BLaER1 treated with 17β-estradiol and CSF1 and Interleukin-3, amounts not matched to agents 10 nM and 100 nM (cell line): ENCODE measurements around the gene DNMT1.

Experiments used
- H3K27ac ChIP-seq, 11 experiments: shearing (Covaris generic); formaldehyde crosslinking; 2 replicates each; pipeline ENCODE4 v1.8.1; 2022
- H3K27me3 ChIP-seq, 11 experiments: shearing (Covaris generic); formaldehyde crosslinking; 2 replicates each; pipeline ENCODE4 v1.8.1; 2022
- H3K36me3 ChIP-seq, 11 experiments: shearing (Covaris generic); formaldehyde crosslinking; 2 replicates each; pipeline ENCODE4 v1.8.1; 2022
- H3K4me1 ChIP-seq, 10 experiments: shearing (Covaris generic); formaldehyde crosslinking; 2 replicates each; pipeline ENCODE4 v1.8.1; 2022
- H3K4me2 ChIP-seq, 11 experiments: shearing (Covaris generic); formaldehyde crosslinking; 2 replicates each; pipeline ENCODE4 v1.8.1; 2022
- H3K4me3 ChIP-seq, 10 experiments: shearing (Covaris generic); formaldehyde crosslinking; 2 replicates each; pipeline ENCODE4 v1.8.1; 2022
- H3K9ac ChIP-seq, 11 experiments: shearing (Covaris generic); formaldehyde crosslinking; 2 replicates each; pipeline ENCODE4 v1.8.1; 2022
- H3K9me3 ChIP-seq, 11 experiments: shearing (Covaris generic); formaldehyde crosslinking; replicated peaks in 1 of 11; 2 replicates each; pipeline ENCODE4 v1.8.1; 2022
- H4K20me1 ChIP-seq, 11 experiments: shearing (Covaris generic); formaldehyde crosslinking; 2 replicates each; pipeline ENCODE4 v1.8.1; 2022
- Cebpa-rat ChIP-seq, 11 experiments: shearing (Covaris generic); IDR thresholded peaks; 2 replicates each; pipeline ENCODE4 v1.8.1; 2022

The DNMT1 gene

DNA sequence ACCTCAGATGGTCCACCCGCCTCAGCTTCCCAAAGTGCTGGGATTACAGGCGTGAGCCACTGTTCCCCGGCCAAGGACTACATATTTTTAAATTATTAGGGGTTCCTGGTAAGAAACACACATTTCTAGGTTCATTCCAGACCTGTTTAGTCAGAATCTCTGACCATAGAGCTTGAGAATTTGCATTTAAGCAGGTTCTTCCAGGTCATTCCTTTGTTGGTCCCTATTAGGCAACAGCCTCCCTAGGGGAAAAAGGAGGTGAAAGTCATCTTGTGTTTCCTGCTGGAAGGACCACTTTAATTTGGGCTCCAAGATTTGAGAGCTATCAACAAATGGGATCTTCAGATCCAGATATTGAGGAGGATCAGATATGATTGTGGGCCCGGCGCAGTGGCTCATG is 20.0 kb upstream of the DNMT1 start:
- peaks cover 1 to 47% (median 24%) of the 10 kb centered on the region in 10 experiments; a peak in 17 of 20 replicates for H3K4me1 ChIP-seq
- peaks cover 0 to 7% (median 0%) of the 10 kb centered on the region in 11 experiments; a peak in 3 of 22 replicates for H4K20me1 ChIP-seq
- no peak overlapping the region for H3K9ac ChIP-seq
- H3K4me2 ChIP-seq: no peak overlapping the region
- no peak overlapping the region for H3K4me3 ChIP-seq
- peaks cover 0 to 27% (median 10%) of the 10 kb centered on the region in 11 experiments; a peak in 10 of 22 replicates for H3K36me3 ChIP-seq
- TF ChIP-seq Cebpa-rat (IDR thresholded peaks at IDR 0.05): no peak
- H3K27ac ChIP-seq: no peak overlapping the region
- H3K9me3 ChIP-seq: no peaks in the 10 kb centered on the region
- H3K27me3 ChIP-seq: no peaks in the 10 kb centered on the region

DNA sequence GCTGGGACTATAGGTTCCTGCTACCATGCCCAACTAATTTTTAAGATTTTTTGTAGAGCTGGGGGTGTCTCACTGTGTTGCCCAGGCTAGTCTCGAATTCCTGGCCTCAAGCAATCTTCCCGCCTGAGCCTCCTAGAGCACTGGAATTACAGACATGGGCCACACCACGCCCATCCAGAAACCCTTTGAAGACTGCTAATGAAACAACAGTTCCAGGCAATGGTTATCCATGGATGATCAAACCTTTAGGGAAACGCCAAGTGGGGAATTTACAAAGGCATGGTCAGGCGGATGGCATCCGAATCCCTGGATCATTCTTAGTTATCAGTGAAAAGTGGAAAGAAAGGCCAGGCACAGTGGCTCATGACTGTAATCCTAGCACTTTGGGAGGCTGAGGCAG is 16.9 kb upstream of the DNMT1 start:
- peak overlapping the region in 6 of 11 experiments; percentile 32 to 86 (median 52); a peak in 10 of 22 replicates for H3K27ac ChIP-seq
- peaks cover 0 to 4% (median 0%) of the 10 kb centered on the region in 11 experiments; a peak in 1 of 22 replicates for H4K20me1 ChIP-seq
- H3K36me3 ChIP-seq: peaks cover 0 to 6% (median 0%) of the 10 kb centered on the region in 11 experiments; a peak in 6 of 22 replicates
- peak overlapping the region in 4 of 11 experiments; percentile 2 to 51 (median 32); a peak in 6 of 22 replicates for H3K9ac ChIP-seq
- H3K27me3 ChIP-seq: no peaks in the 10 kb centered on the region
- peak overlapping the region in 8 of 11 experiments; percentile 30 to 89 (median 56); a peak in 14 of 22 replicates for H3K4me2 ChIP-seq
- no peak for TF ChIP-seq Cebpa-rat (IDR thresholded peaks at IDR 0.05)
- peaks cover 0 to 9% (median 7%) of the 10 kb centered on the region in 11 experiments; a peak in 8 of 22 replicates for H3K9me3 ChIP-seq
- H3K4me1 ChIP-seq: peaks cover 7 to 66% (median 34%) of the 10 kb centered on the region in 10 experiments; a peak in 19 of 20 replicates
- no peak overlapping the region for H3K4me3 ChIP-seq

DNA sequence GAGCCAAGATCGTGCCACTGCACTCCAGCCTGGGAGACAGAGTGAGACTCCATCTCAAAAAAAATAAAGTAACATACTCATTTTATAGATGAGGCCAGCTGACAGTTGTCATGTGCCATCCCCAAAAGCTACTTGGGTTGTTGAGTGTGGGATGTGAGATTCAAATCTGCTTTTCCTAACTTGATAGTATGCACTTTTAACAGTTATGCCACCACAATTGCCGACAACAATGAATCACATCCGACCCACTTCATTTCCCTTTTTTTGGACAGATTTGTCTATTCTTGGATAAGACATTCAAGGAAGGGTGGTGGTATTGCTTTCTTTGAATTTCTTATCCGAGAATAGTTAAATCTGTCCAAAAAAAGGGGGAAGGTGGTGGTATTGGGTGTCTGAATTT is 16.3 kb upstream of the DNMT1 start:
- peaks cover 0 to 4% (median 0%) of the 10 kb centered on the region in 11 experiments; a peak in 1 of 22 replicates for H4K20me1 ChIP-seq
- peaks cover 0 to 4% (median 0%) of the 10 kb centered on the region in 11 experiments; a peak in 6 of 22 replicates for H3K36me3 ChIP-seq
- H3K4me1 ChIP-seq: peaks cover 7 to 73% (median 34%) of the 10 kb centered on the region in 10 experiments; a peak in 19 of 20 replicates
- TF ChIP-seq Cebpa-rat (IDR thresholded peaks at IDR 0.05): no peak
- H3K4me2 ChIP-seq: peak overlapping the region in 8 of 11 experiments; percentile 30 to 89 (median 56); a peak in 15 of 22 replicates
- no peak overlapping the region for H3K4me3 ChIP-seq
- peak overlapping the region in 6 of 11 experiments; percentile 32 to 86 (median 60); a peak in 11 of 22 replicates for H3K27ac ChIP-seq
- H3K9ac ChIP-seq: peak overlapping the region in 4 of 11 experiments; percentile 2 to 63 (median 40); a peak in 6 of 22 replicates
- no peaks in the 10 kb centered on the region for H3K27me3 ChIP-seq
- H3K9me3 ChIP-seq: peaks cover 0 to 9% (median 7%) of the 10 kb centered on the region in 11 experiments; a peak in 8 of 22 replicates

DNA sequence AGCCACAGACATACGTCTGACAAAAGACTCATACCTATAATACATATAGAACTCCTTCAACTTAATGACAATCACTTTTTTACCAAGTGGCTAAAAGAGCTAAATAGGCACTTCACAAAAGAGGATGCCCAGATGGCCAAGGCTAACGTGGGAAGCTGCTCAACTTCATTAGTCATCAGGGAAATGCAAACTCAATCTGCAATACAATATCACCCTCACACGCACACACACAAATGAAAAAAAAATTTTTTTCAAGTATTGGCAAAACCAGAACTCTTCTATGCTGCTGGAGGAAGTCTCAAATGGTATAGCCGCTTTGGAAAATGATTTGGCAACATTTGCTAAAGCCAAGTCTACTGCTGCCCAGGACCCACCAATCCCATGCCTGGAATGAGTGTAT is 14.6 kb upstream of the DNMT1 start:
- Histone ChIP-seq H3K4me3 (no peak overlapping the region), H3K9ac (peak overlapping the region in 3 of 11 experiments; percentile 41 to 63 (median 49); a peak in 4 of 22 replicates), H3K4me1 (peaks cover 7 to 90% (median 34%) of the 10 kb centered on the region in 10 experiments; a peak in 19 of 20 replicates), H3K27me3 (no peaks in the 10 kb centered on the region), H3K4me2 (peak overlapping the region in 6 of 11 experiments; percentile 11 to 89 (median 76); a peak in 11 of 22 replicates), H3K27ac (peak overlapping the region in 4 of 11 experiments; percentile 39 to 86 (median 72); a peak in 7 of 22 replicates), H4K20me1 (peaks cover 0 to 4% (median 0%) of the 10 kb centered on the region in 11 experiments; a peak in 1 of 22 replicates), H3K36me3 (0 out of 22 replicates have a peak, but pooled peaks cover 0 to 4% (median 0%) of the 10 kb centered on the region in 11 experiments), H3K9me3 (peaks cover 0 to 9% (median 7%) of the 10 kb centered on the region in 11 experiments; a peak in 8 of 22 replicates)
- TF ChIP-seq Cebpa-rat (IDR thresholded peaks at IDR 0.05): no peak

DNA sequence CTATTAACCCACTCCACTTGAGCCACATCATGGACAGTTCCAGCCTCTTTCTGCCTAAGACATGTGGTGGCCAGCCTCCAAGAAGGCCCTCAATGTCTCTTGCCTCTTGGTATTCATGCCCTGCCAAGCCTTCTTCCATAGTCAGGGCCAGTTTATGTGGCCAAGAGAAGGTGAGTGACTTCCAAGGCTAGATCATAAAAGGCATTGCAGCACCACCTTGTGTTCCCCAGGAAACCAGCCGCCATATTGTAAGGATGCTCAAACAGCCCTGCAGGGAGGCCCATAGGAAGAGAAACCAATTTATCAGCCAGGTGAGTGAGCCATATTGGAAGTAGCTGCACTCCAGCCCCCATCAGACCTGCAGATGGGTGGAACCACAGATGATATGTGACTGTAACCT is 12.3 kb upstream of the DNMT1 start:
- Histone ChIP-seq H3K9me3 (peaks cover 0 to 9% (median 7%) of the 10 kb centered on the region in 11 experiments; a peak in 8 of 22 replicates), H3K4me3 (no peak overlapping the region), H3K9ac (no peak overlapping the region), H3K4me2 (peak overlapping the region in 7 of 11 experiments; percentile 5 to 87 (median 23); a peak in 8 of 22 replicates), H3K27ac (no peak overlapping the region; a peak in 2 of 22 replicates), H3K36me3 (0 out of 22 replicates have a peak, but pooled peaks cover 0 to 4% (median 0%) of the 10 kb centered on the region in 11 experiments), H3K27me3 (no peaks in the 10 kb centered on the region), H3K4me1 (peaks cover 7 to 80% (median 29%) of the 10 kb centered on the region in 10 experiments; a peak in 19 of 20 replicates), H4K20me1 (peaks cover 0 to 4% (median 0%) of the 10 kb centered on the region in 11 experiments; a peak in 1 of 22 replicates)
- TF ChIP-seq Cebpa-rat (IDR thresholded peaks at IDR 0.05): no peak

DNA sequence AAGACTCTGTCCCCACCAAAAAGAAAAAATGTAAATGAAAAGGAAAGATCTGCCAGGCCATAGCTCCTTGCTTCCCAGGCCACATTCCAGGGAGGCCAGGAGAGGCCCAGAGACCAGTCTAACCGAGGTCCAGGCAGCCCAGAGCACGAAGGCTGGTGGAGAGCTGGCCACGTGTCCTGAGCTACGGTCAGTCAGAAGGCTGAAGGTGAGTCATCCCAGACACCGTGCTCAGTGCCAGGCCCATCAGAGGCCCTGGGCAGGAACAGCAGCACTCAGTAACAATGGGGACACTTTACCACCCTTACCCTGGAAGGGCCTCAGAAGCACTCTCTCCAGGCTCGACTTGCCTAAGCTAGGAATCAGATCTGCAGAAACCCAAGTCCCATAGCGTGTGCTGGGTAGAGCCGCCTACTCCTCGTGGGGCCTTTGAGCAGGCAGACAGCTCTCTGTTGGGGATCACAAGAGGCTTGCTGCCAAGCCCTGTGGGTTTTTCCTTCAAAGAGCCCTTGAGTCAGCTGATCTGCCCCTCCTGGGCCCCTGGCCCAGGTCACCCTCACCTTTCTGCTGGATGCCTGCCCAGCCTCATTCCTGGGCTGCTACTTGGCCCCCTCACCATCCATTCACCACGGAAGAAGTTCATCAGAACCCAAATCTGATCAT is 11.6 kb upstream of the DNMT1 start:
- TF ChIP-seq Cebpa-rat (IDR thresholded peaks at IDR 0.05): no peak
- H3K4me1 ChIP-seq: peaks cover 7 to 80% (median 25%) of the 10 kb centered on the region in 10 experiments; a peak in 19 of 20 replicates
- H3K27ac ChIP-seq: peak overlapping the region in 3 of 11 experiments; percentile 17 to 33 (median 32); a peak in 6 of 22 replicates
- H3K9ac ChIP-seq: peak overlapping the region in 2 of 11 experiments; percentile 9 to 35; a peak in 1 of 22 replicates
- no peaks in the 10 kb centered on the region for H3K27me3 ChIP-seq
- H3K4me2 ChIP-seq: peak overlapping the region in 4 of 11 experiments; percentile 7 to 87 (median 61); a peak in 6 of 22 replicates
- peaks cover 0 to 9% (median 7%) of the 10 kb centered on the region in 11 experiments; a peak in 8 of 22 replicates for H3K9me3 ChIP-seq
- H4K20me1 ChIP-seq: peaks cover 0 to 4% (median 0%) of the 10 kb centered on the region in 11 experiments; a peak in 1 of 22 replicates
- 0 out of 22 replicates have a peak, but pooled peaks cover 0 to 4% (median 0%) of the 10 kb centered on the region in 11 experiments for H3K36me3 ChIP-seq
- H3K4me3 ChIP-seq: no peak overlapping the region

DNA sequence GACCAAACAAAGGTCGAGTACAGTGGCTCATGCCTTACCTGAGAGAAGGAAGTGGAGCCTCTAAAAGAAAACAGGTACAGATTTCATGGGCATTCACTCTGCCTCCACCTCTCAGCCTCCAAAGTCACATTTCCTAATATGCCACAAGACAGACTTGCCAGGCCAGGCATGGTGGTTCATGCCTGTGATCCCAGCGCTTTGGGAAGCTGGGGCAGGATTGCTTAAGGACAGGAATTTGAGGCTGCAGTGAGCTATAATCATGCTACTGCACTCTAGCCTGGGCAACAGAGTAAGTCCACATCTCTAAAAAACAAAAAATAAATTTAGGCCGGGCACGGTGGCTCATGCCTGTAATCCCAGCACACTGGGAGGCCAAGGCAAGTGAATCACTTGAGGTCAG is 10.9 kb upstream of the DNMT1 start:
- no peak for TF ChIP-seq Cebpa-rat (IDR thresholded peaks at IDR 0.05)
- 0 out of 22 replicates have a peak, but pooled peaks cover 0 to 4% (median 0%) of the 10 kb centered on the region in 11 experiments for H3K36me3 ChIP-seq
- H3K4me1 ChIP-seq: peaks cover 7 to 81% (median 22%) of the 10 kb centered on the region in 10 experiments; a peak in 19 of 20 replicates
- peak overlapping the region in 3 of 11 experiments; percentile 45 to 87 (median 77); a peak in 6 of 22 replicates for H3K4me2 ChIP-seq
- H3K9ac ChIP-seq: no peak overlapping the region
- no peak overlapping the region; a peak in 2 of 22 replicates for H3K27ac ChIP-seq
- H3K27me3 ChIP-seq: no peaks in the 10 kb centered on the region
- no peak overlapping the region for H3K4me3 ChIP-seq
- peaks cover 0 to 4% (median 0%) of the 10 kb centered on the region in 11 experiments; a peak in 1 of 22 replicates for H4K20me1 ChIP-seq
- peaks cover 0 to 9% (median 7%) of the 10 kb centered on the region in 11 experiments; a peak in 8 of 22 replicates for H3K9me3 ChIP-seq

DNA sequence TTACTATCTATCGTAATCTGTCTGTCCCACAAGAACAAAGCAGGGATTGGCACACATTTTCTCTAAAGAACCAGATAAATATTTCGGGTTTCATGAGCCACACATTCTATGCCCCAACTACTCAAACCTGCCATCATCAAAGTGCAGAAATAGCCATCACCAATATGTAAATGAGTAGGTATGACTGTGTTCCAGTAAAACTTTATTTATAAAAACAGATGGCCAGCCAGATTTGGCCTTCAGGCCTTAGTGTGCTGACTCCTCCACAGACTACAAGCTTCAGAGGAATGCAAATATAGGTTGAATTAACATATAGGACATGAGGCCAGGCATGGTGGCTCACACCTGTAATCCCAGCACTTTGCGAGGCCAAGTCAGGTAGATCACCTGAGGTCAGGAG is 8.9 kb upstream of the DNMT1 start:
- Histone ChIP-seq H3K27ac (no peak overlapping the region), H3K4me1 (peaks cover 14 to 81% (median 22%) of the 10 kb centered on the region in 10 experiments), H4K20me1 (no peaks in the 10 kb centered on the region; a peak in 1 of 22 replicates)

More for the DNA sequence above, 8.9 kb upstream of the DNMT1 start:
- H3K36me3 ChIP-seq: 0 out of 22 replicates have a peak, but pooled peaks cover 0 to 4% (median 0%) of the 10 kb centered on the region in 11 experiments
- no peaks in the 10 kb centered on the region for H3K27me3 ChIP-seq
- H3K9ac ChIP-seq: no peak overlapping the region
- no peak for TF ChIP-seq Cebpa-rat (IDR thresholded peaks at IDR 0.05)
- peaks cover 0 to 9% (median 7%) of the 10 kb centered on the region in 11 experiments; a peak in 8 of 22 replicates for H3K9me3 ChIP-seq
- no peak overlapping the region for H3K4me2 ChIP-seq
- no peak overlapping the region for H3K4me3 ChIP-seq
